Fibroblast of skin of right quadriceps (primary cell): ENCODE measurements around the gene KISS1R.
A peak's percentile ranks its signal among the peaks of the same experiment; 100 is the strongest.

ENCODE experiments used
- DNase-seq: peaks from one replicate; pipeline ENCODE4 v3.0.0-alpha.2; 2013

Gene KISS1R

GRCh38 chr19:940591-941291 lies 23.6 kb downstream of the KISS1R start:
- no peak for DNase-seq

- DNase-seq, result no peak
Measured at GRCh38 chr19:941292-942132, 24.4 kb downstream of the KISS1R start.

GRCh38 chr19:942133-942645 lies 25.1 kb downstream of the KISS1R start:
- no peak for DNase-seq

GRCh38 chr19:943551-944170 lies 26.5 kb downstream of the KISS1R start:
- DNase-seq, result no peak

GRCh38 chr19:944171-944567 lies 27.0 kb downstream of the KISS1R start:
- DNase-seq, result no peak

GRCh38 chr19:944663-945241 lies 27.6 kb downstream of the KISS1R start:
- no peak for DNase-seq

- no peak for DNase-seq
Measured at GRCh38 chr19:945401-946252, 28.5 kb downstream of the KISS1R start.

- DNase-seq, result no peak
Measured at GRCh38 chr19:947090-947706, 30.1 kb downstream of the KISS1R start.

- DNase-seq, result no peak
Measured at GRCh38 chr19:947707-948539, 30.8 kb downstream of the KISS1R start.

GRCh38 chr19:948842-949496 lies 31.8 kb downstream of the KISS1R start:
- DNase-seq, result no peak

- no peak for DNase-seq
Measured at GRCh38 chr19:950352-951066, 33.4 kb downstream of the KISS1R start.

- no peak for DNase-seq
Measured at GRCh38 chr19:952049-952679, 35.0 kb downstream of the KISS1R start.

GRCh38 chr19:952680-953444 lies 35.7 kb downstream of the KISS1R start:
- DNase-seq, result peak; percentile 59

GRCh38 chr19:953445-954271 lies 36.5 kb downstream of the KISS1R start:
- no peak for DNase-seq

GRCh38 chr19:954272-954671 lies 37.1 kb downstream of the KISS1R start:
- DNase-seq, result no peak

GRCh38 chr19:954672-955494 lies 37.8 kb downstream of the KISS1R start:
- no peak for DNase-seq
